Urothelium cell line (cell line): Measurements from ENCODE around the gene RPAP3.

ENCODE experiments used
- DNase-seq: peaks from one replicate; pipeline ENCODE4 v3.0.0; 2011; ENCODE audit warnings: low spot score, mixed read lengths
- FAIRE-seq: peaks from 2 replicates; lab custom pipeline; 2011; peaks lifted over from hg19 to GRCh38; lab: Jason Lieb, UNC

Gene RPAP3

DNA sequence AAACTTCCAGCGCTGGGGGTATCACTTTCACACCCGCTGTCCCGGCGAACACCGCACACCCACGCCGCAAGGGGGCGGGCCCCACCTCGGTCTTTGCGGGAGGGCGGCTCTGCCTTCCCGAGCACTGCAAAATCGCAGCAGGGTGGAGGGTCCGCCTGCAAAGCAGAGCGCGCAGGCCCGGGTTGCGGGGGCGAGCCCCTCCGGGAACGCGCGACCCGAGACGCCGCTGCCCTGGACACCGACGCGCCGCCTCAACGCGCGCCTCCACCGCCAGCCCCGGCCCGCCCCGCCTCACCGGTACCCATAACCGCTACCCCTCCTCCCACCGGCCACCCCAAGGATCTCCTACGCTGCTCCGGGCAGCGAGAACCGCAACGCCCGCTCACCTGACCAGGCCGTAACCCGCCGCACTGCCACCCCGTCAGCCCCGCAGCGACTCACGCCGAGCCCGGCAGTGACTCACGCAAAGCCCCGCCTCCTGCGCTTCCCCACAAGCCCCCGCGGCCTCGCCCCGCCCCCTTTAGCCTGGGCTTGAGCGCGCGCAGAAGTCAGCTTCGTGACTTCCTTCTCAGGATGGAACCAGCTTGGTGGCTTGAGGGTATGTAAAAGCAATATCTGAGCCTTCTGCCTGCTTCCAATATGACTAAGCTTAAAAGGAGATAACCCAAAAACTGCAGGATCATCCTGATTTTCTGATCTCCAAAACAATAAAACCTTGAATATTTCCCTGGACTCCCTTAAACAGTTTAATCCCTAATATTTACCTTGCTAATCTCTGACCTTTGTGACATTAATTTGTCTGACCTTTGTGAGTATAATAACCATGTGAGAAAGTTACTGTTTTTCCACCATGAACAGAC, at the start of gene RPAP3:
Gene RPAP3 (minus strand): TSS at position 465 of the 860 bp plus-strand sequence. CDS start 3,190 bp downstream, outside the sequence.
- FAIRE-seq: peak; percentile 9

DNA sequence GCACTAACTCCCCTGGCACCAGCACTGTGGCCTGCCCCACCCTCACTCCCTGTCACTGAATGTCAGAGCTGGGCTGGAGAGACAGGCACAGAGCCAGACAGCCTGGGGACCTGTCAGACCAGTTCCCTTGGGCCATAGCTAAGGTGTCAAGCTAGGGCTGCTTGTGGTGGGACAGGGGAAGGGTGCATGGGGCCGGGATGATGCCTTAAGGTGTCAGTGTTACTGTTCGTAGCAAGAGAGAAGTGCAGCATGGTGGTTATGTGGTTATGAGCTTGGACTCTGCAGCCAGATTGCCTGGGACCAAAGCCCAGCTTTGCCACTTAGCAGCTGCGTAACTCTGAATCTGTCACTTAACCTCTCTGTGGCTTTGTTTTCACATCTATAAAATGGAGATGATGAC, 49.1 kb upstream of the RPAP3 start:
- DNase-seq: no peak
- no peak for FAIRE-seq

More for the DNA sequence above, at the start of gene RPAP3:
- peak; percentile 96 for DNase-seq

- no peak for FAIRE-seq
Observed at GRCh38 chr12:47754126-47754525, 48.3 kb upstream of the RPAP3 start.

GRCh38 chr12:47753021-47754001, 47.5 kb upstream of the RPAP3 start:
- no peak for FAIRE-seq
- peak; percentile 41 for DNase-seq

More at GRCh38 chr12:47754126-47754525, 48.3 kb upstream of the RPAP3 start:
- DNase-seq: no peak

DNA sequence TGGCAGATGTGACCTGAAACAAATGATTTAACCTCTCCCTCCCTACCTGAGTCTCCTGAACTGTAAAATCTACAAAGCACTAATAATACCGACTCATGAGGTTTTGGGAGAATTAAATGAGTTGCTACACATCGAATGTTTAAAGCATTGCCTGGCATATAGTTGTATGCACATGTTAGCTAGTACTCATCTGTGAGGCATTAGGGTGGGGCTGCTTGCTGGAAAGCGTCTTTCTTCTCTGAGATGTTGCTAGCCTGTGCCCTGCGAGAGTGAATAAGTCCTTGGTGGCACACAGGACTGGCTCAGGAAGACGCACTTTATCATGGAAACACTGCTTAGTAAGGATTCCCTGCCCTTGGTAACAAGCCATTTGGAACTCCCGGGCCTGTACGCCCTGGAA, 46.7 kb upstream of the RPAP3 start:
- FAIRE-seq: no peak

GRCh38 chr12:47752121-47752520, 46.3 kb upstream of the RPAP3 start:
- no peak for DNase-seq
- no peak for FAIRE-seq

More for the DNA sequence above, 46.7 kb upstream of the RPAP3 start:
- DNase-seq: no peak

GRCh38 chr12:47751561-47751960, 45.7 kb upstream of the RPAP3 start:
- peak; percentile 44 for DNase-seq
- FAIRE-seq: no peak

DNA sequence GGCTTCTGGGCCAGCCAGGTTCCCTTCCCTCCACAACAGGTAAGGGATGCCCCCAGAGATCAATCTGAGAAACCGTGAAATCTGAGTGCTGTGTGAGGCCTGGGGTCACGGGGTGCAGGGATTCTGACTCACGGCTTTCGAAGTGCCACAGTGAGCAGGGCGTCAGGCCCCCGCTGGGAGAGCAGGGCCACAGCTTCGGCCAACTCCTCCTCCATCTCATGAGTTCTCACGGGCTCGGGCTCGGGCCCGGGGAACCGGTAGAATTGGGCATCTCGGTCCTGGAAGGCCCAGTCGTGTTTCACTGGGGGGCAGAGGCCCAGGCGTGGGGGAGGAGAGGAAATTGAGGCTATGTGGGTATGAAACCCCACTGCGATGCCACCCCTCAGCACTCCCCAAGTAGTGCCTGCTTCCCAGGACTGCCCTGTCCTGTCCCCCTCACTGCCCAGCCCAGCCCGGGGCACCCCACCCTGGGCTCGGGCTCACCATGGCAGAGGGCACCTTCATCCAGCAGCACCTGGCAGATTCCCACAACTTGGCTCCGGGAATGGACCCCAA, 45.2 kb upstream of the RPAP3 start:
- no peak for DNase-seq
- no peak for FAIRE-seq

GRCh38 chr12:47750229-47750798, 44.5 kb upstream of the RPAP3 start:
- no peak for DNase-seq

GRCh38 chr12:47748899-47749298, 43.1 kb upstream of the RPAP3 start:
- no peak for DNase-seq
- FAIRE-seq: no peak

More at GRCh38 chr12:47750229-47750798, 44.5 kb upstream of the RPAP3 start:
- FAIRE-seq: no peak

DNA sequence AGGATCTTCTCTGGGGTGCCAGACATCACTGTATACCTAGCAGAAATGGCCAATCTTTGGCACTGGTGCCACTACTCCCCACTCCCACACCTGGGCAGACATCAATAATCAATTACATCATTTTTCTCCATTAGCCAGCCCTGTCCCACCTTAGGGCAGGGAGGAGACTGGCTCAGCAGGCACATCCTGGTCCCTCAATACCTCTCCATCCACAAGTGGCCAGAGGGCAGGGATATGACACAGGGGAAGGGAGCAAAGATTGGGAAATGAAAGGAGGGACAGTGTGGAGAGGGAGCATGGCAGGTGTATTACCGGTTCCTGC, 42.6 kb upstream of the RPAP3 start:
- FAIRE-seq (no peak), DNase-seq (no peak)

DNA sequence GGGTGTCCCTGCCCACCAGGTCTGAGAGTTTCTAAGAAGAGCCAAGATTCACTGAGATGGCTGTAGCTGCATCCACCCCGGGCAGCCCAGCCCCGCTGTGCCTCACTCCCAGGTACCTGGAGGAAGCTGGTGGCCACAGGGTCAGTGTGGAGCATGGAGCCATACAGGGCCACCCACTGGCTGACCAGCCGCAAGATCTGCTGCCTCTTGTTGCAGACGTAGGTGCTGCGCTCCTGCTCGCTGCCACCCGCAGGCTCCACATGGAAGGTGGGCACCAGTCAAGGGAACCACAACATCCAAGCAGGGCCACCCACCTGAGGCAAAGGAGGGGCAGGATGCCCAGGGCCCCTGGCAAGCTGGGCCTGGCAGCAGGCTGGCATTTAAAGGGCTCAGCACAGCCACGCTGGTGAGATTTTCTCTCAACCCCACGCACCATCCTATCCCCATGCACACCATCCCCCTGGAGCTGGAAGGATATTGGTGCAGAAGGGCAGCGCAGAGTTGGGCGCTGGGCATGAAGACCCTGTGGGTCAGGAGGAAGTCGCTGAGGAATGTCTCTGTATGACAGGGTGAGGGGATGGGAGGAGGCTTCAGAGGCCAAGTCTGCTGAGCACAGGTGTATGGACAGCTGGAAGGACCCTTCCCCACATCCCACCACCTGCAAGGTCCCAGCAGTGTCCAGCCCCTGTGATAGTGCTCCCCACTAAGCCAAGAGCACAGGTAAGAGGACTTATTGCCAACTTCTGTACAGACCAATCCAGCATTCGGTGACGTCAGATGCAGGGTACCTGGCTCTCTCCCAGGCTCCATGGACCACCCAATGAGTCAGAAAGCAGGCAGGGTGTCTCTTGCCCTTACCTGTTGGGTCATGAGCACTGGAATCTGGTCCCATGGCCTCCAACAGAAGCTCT, 42.0 kb upstream of the RPAP3 start:
- DNase-seq: no peak

DNA sequence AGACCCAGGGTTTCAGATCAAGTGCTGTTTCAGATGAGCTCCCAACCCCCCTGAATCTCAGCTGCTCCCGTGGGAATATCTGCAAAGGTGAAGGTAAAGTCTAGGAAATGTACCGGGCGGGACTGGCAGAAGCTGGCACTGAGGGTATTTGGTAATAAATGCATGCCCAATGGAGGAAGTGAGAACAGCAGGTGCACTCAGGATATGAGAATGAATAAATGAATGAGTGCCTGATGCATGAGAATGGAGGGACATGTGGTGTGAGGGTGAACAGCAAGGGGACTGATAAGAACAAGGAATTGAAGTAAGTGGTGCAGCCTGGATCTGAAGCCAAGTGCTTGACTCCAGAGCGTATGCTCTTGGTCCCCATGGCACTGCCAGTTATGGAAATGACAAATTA, 41.3 kb upstream of the RPAP3 start:
- FAIRE-seq (no peak), DNase-seq (no peak)

More for the DNA sequence above, 42.0 kb upstream of the RPAP3 start:
- FAIRE-seq: peak; percentile 20

DNA sequence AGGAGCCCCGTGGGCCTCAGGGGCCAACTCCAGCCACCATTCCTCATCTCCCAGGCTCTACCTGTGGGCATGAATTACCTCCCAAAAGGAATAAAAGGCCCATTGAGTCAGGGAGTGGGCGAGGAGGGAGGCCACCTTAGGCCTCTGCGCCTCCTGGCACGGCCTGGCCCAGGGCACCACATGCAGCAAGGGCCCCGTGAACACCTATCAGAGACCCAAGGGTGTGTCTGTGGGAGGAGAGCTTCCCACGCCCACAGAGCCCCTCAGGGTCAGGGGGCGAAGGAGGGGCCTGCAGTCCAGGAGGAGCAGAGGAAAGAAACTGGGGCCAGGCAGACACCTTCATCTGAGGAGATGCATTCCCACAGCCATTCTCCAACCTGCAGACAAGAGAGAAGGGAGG, 40.7 kb upstream of the RPAP3 start:
- no peak for FAIRE-seq
- DNase-seq: no peak

DNA sequence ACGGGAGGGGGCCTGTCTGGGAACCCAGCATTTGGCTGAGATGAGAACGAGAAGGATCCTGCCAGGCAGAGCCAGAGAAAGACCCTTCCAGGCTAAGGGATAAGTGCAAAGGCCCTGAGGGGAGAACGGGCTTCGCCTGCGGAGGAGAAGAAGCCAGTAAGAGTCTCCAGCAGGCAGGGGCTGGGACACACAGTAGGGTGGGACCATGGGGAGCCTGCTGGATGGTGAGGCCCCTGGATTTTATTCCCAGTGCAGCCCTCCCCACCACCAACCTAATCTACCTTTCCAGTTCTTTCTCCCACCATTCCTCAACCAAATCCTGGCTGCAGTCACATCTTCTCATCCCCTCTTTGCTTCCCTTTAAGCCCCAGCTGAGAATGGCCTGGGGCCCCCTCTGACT, 40.2 kb upstream of the RPAP3 start:
- DNase-seq: no peak
- no peak for FAIRE-seq

GRCh38 chr12:47745485-47746041, 39.7 kb upstream of the RPAP3 start:
- FAIRE-seq (no peak), DNase-seq (no peak)

DNA sequence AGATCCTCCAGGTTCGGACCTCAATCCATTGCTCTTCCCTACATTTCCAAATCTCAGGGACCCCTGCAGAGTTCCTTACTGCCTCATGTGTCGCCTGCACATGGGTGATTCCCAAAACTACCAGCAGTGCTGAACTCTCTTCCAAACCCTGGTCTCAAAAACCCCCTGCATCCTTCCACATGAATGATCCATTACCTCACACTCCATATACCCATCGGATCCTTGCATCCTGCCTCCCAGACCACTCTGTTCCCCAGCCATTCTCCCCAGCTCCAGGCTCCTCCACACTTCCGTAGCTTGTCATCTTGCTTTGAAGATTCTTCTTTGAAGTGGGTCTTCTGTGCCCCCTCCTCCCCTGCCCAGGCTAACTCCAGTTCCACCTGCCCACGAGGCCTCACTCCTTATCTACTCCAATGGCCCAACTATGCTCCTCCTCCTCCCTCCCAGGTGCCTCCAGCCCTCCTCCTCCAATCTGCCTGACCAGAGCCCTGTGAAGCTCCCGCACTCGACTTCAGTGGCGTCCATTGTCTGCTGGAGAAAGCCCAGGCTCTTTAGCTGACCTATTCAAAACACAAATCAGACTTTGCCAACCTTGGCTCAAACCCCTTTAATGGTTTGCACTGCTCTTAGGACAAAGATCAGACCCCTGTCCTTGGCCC, 39.1 kb upstream of the RPAP3 start:
- no peak for FAIRE-seq
- no peak for DNase-seq

GRCh38 chr12:47744005-47744651, 38.3 kb upstream of the RPAP3 start:
- no peak for FAIRE-seq
- peak; percentile 36 for DNase-seq
